Progenitor cell of endocrine pancreas (in vitro differentiated cells): ENCODE measurements around the gene WDR76. TPM values are rescaled to one million over a fixed set of nuclear protein-coding genes. Genes with fewer than 3 reads are reported as not detected.

Source experiments
- DNase-seq: peaks from one replicate; pipeline ENCODE4 v3.0.0; 2021; ENCODE audit warnings: low spot score; ENCODE audit not compliant: unreplicated experiment
- H3K27ac Mint-ChIP-seq: 2 replicates; pipeline ENCODE4 v1.8.0; 2021; ENCODE audit warnings: mild to moderate bottlenecking, moderate library complexity, mixed read lengths
- H3K27me3 Mint-ChIP-seq: 2 replicates; pipeline ENCODE4 v1.8.0; 2021; ENCODE audit warnings: mixed read lengths
- H3K36me3 Mint-ChIP-seq: 2 replicates; pipeline ENCODE4 v1.8.0; 2022; ENCODE audit warnings: mixed read lengths; ENCODE audit not compliant: insufficient read depth
- H3K4me1 Mint-ChIP-seq: 2 replicates; pipeline ENCODE4 v1.8.0; 2021; ENCODE audit warnings: low read depth, mixed read lengths
- H3K4me3 Mint-ChIP-seq: 2 replicates; pipeline ENCODE4 v1.8.0; 2021; ENCODE audit warnings: low read depth, mild to moderate bottlenecking, moderate library complexity, mixed read lengths
- H3K9me3 Mint-ChIP-seq: 2 replicates; pipeline ENCODE4 v1.8.0; 2021; ENCODE audit warnings: low read depth, mixed read lengths
- microRNA-seq: library from miRNA; unstranded; fragments of <30 nt; microRNA quantifications from one replicate; pipeline ENCODE4 v1.1.0, GENCODE V29; 2020; ENCODE audit warnings: borderline number of aligned reads; ENCODE audit not compliant: unreplicated experiment
- total RNA-seq: library from RNA; stranded (reverse); gene quantifications from 2 replicates; pipeline ENCODE4 v1.2.1, GENCODE V29; 2021
- TF ChIP-seq, protein P1 (sequence below): fragments of 200-600 bp; sonication (generic); IDR thresholded peaks from one replicate; pipeline ENCODE4 v1.5.0; 2021; ENCODE audit warnings: antibody characterized with exemption, mild to moderate bottlenecking; ENCODE audit not compliant: unreplicated experiment

WDR76 gene
- total RNA-seq, 1 donor from 2014 or later = 11.2 TPM

DNA sequence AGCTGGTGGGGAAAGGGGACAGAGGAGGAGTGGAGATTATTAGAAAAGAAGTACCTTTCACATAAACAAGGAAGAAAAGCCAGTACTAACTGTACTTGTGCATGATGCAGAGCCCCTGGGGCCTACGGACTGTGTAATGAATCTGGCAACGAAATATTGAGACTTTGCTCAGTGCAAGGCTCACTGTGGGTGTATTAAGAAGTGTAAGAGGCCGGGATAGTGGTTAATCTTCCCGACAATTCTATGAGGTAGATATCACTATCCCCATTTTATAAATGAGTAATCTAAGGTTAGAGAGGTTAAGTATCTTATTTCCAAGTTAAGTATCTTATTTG, 89.5 kb downstream of the WDR76 start:
- Mint-ChIP-seq H3K4me1 (peaks cover 2% of the 10 kb centered on the region), H3K27ac (no peak overlapping the region), H3K9me3 (no peaks in the 10 kb centered on the region), H3K4me3 (no peak overlapping the region), H3K36me3 (peaks cover 2% of the 10 kb centered on the region), H3K27me3 (no peaks in the 10 kb centered on the region)
- TF ChIP-seq, protein P1, sequence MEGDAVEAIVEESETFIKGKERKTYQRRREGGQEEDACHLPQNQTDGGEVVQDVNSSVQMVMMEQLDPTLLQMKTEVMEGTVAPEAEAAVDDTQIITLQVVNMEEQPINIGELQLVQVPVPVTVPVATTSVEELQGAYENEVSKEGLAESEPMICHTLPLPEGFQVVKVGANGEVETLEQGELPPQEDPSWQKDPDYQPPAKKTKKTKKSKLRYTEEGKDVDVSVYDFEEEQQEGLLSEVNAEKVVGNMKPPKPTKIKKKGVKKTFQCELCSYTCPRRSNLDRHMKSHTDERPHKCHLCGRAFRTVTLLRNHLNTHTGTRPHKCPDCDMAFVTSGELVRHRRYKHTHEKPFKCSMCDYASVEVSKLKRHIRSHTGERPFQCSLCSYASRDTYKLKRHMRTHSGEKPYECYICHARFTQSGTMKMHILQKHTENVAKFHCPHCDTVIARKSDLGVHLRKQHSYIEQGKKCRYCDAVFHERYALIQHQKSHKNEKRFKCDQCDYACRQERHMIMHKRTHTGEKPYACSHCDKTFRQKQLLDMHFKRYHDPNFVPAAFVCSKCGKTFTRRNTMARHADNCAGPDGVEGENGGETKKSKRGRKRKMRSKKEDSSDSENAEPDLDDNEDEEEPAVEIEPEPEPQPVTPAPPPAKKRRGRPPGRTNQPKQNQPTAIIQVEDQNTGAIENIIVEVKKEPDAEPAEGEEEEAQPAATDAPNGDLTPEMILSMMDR = no peak
- DNase-seq = no peak

Small RNA genes within 50 kb of the gene (microRNA-seq; reads per million reads assigned to microRNA genes)
- not detected for gene MIR1282

Other genes with a start within 250 kb of the WDR76 start
- gene PPIP5K1, start 236.8 kb upstream of the WDR76 start, total RNA-seq = 52.1 and 53.7 TPM in 2 replicates
- 1.8 and 3.3 TPM in 2 replicates for gene CKMT1B, start 233.0 kb upstream of the WDR76 start, total RNA-seq
- 0.81 and 1.6 TPM in 2 replicates for gene STRC, start 208.2 kb upstream of the WDR76 start, total RNA-seq
- 7.7 and 10.7 TPM in 2 replicates for gene CATSPER2, start 178.2 kb upstream of the WDR76 start, total RNA-seq
- 4.0 TPM in 2 replicates for gene CKMT1A, start 133.1 kb upstream of the WDR76 start, total RNA-seq
- 520 and 525 TPM in 2 replicates for gene PDIA3, start 80.6 kb upstream of the WDR76 start, total RNA-seq
- 2.1 and 3.8 TPM in 2 replicates for gene ELL3, start 50.0 kb upstream of the WDR76 start, total RNA-seq
- gene SERF2, start 34.7 kb upstream of the WDR76 start, total RNA-seq = 597 and 612 TPM in 2 replicates
- gene SERINC4, start 26.8 kb upstream of the WDR76 start, total RNA-seq = 0.33 and 0.36 TPM in 2 replicates
- gene HYPK, start 26.4 kb upstream of the WDR76 start, total RNA-seq = 14.6 and 20.0 TPM in 2 replicates
- gene MFAP1, start 2.3 kb upstream of the WDR76 start, total RNA-seq = 37.9 and 38.2 TPM in 2 replicates